ENCODE data around the gene PLSCR4. TPM values are rescaled to one million over a fixed set of nuclear protein-coding genes. Genes with fewer than 3 reads are reported as not detected.

Gene PLSCR4
- total RNA-seq, 2 experiments from 2014 or later: not detected

- H3K79me2 ChIP-seq (ENCODE audit: insufficient read depth, low read depth, low read length): no peaks in the 10 kb centered on the region
- H3K27ac ChIP-seq (ENCODE audit: low read depth, low read length, poor library complexity, severe bottlenecking): no peak overlapping the region
- no peaks in the 10 kb centered on the region for H3K9me2 ChIP-seq (ENCODE audit: insufficient read depth, low read length)
- intact Hi-C loops (cut with micrococcal nuclease; ENCODE audit: unreplicated experiment): no loop called here
- TF ChIP-seq EZH2phosphoT487 (IDR thresholded peaks at IDR 0.05; ENCODE audit: borderline replicate concordance, low read depth, low read length) (no peak), CTCF (conservative IDR thresholded peaks at IDR 0.05; ENCODE audit: low read length) (no peak)
- no peaks in the 10 kb centered on the region for H4K20me1 ChIP-seq (ENCODE audit: insufficient read depth, low read length)
- ChIA-PET CTCF (ENCODE audit: unreplicated experiment) (no interaction called here), POLR2A (interaction anchor here (1.0 kb wide), 1 partner anchor 14 kb away, joined by 4 read pairs; no protein-coding TSS in a partner anchor)
- H3K9me3 ChIP-seq (ENCODE audit: low read length): no peaks in the 10 kb centered on the region
- no peak overlapping the region for H2AFZ ChIP-seq (ENCODE audit: low read length)
- no peak overlapping the region for H3K4me2 ChIP-seq (ENCODE audit: low read length)
- no peak for DNase-seq (ENCODE audit: low spot score)
- H3K36me3 ChIP-seq (ENCODE audit: insufficient read depth, low read length): no peaks in the 10 kb centered on the region
- H3K4me1 ChIP-seq (ENCODE audit: insufficient read depth, low read length, poor library complexity, severe bottlenecking): no peaks in the 10 kb centered on the region
- no peak overlapping the region for H3K4me3 ChIP-seq (ENCODE audit: low read depth, low read length, poor library complexity, severe bottlenecking)
- BruUV-seq (replicated peaks): no TSS peak
Measured at GRCh38 chr3:146195605-146196004, 55.3 kb downstream of the PLSCR4 start.

GRCh38 chr3:146195030-146195429, 55.9 kb downstream of the PLSCR4 start:
- Histone ChIP-seq H2AFZ (ENCODE audit: low read length) (no peak overlapping the region), H3K9me3 (ENCODE audit: low read length) (no peaks in the 10 kb centered on the region), H3K4me3 (ENCODE audit: low read depth, low read length, poor library complexity, severe bottlenecking) (no peak overlapping the region), H3K4me2 (ENCODE audit: low read length) (no peak overlapping the region), H3K9me2 (ENCODE audit: insufficient read depth, low read length) (no peaks in the 10 kb centered on the region), H3K36me3 (ENCODE audit: insufficient read depth, low read length) (no peaks in the 10 kb centered on the region), H3K79me2 (ENCODE audit: insufficient read depth, low read depth, low read length) (no peaks in the 10 kb centered on the region), H4K20me1 (ENCODE audit: insufficient read depth, low read length) (no peaks in the 10 kb centered on the region), H3K4me1 (ENCODE audit: insufficient read depth, low read length, poor library complexity, severe bottlenecking) (no peaks in the 10 kb centered on the region), H3K27ac (ENCODE audit: low read depth, low read length, poor library complexity, severe bottlenecking) (no peak overlapping the region)
- intact Hi-C loops (cut with micrococcal nuclease; ENCODE audit: unreplicated experiment): no loop called here
- TF ChIP-seq CTCF (conservative IDR thresholded peaks at IDR 0.05; ENCODE audit: low read length) (no peak), EZH2phosphoT487 (IDR thresholded peaks at IDR 0.05; ENCODE audit: borderline replicate concordance, low read depth, low read length) (no peak)
- ChIA-PET CTCF (ENCODE audit: unreplicated experiment) (no interaction called here), POLR2A (interaction anchor here (1.0 kb wide), 1 partner anchor 14 kb away, joined by 4 read pairs; no protein-coding TSS in a partner anchor)
- DNase-seq (ENCODE audit: low spot score): no peak
- no TSS peak for BruUV-seq (replicated peaks)

- Histone ChIP-seq H3K4me2 (ENCODE audit: low read length) (no peak overlapping the region), H3K9me3 (ENCODE audit: low read length) (no peaks in the 10 kb centered on the region), H3K4me1 (ENCODE audit: insufficient read depth, low read length, poor library complexity, severe bottlenecking) (no peaks in the 10 kb centered on the region), H2AFZ (ENCODE audit: low read length) (no peak overlapping the region), H3K27ac (ENCODE audit: low read depth, low read length, poor library complexity, severe bottlenecking) (no peak overlapping the region), H3K79me2 (ENCODE audit: insufficient read depth, low read depth, low read length) (no peaks in the 10 kb centered on the region), H3K9me2 (ENCODE audit: insufficient read depth, low read length) (no peaks in the 10 kb centered on the region), H4K20me1 (ENCODE audit: insufficient read depth, low read length) (no peaks in the 10 kb centered on the region), H3K36me3 (ENCODE audit: insufficient read depth, low read length) (no peaks in the 10 kb centered on the region), H3K4me3 (ENCODE audit: low read depth, low read length, poor library complexity, severe bottlenecking) (no peak overlapping the region)
- intact Hi-C loops (cut with micrococcal nuclease; ENCODE audit: unreplicated experiment): no loop called here
- DNase-seq (ENCODE audit: low spot score): no peak
- TF ChIP-seq EZH2phosphoT487 (IDR thresholded peaks at IDR 0.05; ENCODE audit: borderline replicate concordance, low read depth, low read length): no peak
- no peak for TF ChIP-seq CTCF (conservative IDR thresholded peaks at IDR 0.05; ENCODE audit: low read length)
- POLR2A ChIA-PET: interaction anchor here (1.6 kb wide), 1 partner anchor 10 kb away, joined by 4 read pairs; no protein-coding TSS in a partner anchor
- BruUV-seq (replicated peaks): no TSS peak
- CTCF ChIA-PET (ENCODE audit: unreplicated experiment): no interaction called here
Measured at GRCh38 chr3:146191051-146191450, 59.9 kb downstream of the PLSCR4 start.

Measured in OCI-LY7 (cell line).